LNCAP (cell line): Measurements from ENCODE around the gene CCDC85C.

Source experiments
- TF ChIP-seq, protein P1 (sequence below): fragments of 450-650 bp; IDR thresholded peaks from 2 replicates; pipeline ENCODE4 v1.5.1; 2017; ENCODE audit warnings: mild to moderate bottlenecking

Gene CCDC85C

GRCh38 chr14:99616832-99617800 lies 13.1 kb upstream of the CCDC85C start:
- TF ChIP-seq, protein P1, sequence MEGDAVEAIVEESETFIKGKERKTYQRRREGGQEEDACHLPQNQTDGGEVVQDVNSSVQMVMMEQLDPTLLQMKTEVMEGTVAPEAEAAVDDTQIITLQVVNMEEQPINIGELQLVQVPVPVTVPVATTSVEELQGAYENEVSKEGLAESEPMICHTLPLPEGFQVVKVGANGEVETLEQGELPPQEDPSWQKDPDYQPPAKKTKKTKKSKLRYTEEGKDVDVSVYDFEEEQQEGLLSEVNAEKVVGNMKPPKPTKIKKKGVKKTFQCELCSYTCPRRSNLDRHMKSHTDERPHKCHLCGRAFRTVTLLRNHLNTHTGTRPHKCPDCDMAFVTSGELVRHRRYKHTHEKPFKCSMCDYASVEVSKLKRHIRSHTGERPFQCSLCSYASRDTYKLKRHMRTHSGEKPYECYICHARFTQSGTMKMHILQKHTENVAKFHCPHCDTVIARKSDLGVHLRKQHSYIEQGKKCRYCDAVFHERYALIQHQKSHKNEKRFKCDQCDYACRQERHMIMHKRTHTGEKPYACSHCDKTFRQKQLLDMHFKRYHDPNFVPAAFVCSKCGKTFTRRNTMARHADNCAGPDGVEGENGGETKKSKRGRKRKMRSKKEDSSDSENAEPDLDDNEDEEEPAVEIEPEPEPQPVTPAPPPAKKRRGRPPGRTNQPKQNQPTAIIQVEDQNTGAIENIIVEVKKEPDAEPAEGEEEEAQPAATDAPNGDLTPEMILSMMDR, result no peak

- TF ChIP-seq, protein P1, result no peak
Measured at GRCh38 chr14:99615497-99616157, 11.6 kb upstream of the CCDC85C start.

DNA sequence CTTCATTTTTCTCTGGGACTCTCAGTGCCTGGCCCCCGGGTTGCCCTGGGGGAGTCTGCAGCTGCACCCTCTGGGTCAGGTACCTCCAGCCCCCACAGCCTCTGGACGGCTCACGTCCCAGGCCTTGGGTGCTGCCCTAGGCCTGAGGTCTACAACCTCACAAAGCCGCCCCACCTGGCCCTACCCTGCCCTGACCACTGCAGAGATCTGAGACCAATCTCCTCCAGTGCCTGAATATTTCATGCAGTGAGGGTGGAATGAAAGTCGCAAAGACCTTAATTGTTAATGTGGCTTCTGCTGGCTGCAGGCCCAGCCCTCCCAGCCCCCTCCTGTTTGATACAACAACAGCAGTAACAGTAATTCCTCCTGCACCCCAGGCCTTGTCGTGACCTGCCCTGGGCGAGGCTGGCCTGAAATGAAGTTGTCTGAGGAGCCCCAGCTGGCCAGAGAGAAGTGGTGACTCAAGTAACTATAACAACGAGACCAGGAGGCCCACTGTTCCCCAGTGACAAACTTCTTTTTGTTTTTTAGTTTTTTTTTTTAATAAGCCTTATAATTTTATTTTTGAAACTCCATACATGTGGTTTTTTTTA lies 8.8 kb upstream of the CCDC85C start:
- TF ChIP-seq, protein P1, result no peak

GRCh38 chr14:99612071-99612737 lies 8.2 kb upstream of the CCDC85C start:
- TF ChIP-seq, protein P1, result no peak

DNA sequence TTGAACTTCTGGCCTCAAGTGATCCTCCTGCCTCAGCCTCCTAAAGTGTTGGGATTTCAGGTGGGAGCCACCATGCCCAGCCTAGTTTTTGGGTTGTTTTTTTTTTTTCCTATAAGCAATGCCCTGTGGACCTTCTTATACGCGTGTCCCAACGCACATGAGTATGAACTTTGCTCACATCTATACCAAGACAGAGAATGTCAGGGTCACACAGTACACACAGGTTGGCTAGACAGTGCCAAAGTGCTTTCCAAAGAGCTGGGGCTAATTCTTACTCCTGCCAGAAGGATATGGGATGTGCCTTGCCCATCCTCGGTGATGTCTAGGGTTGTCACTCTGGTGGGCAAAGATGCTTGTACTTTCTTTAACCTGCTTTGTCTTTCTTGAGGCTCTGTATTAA lies 7.6 kb upstream of the CCDC85C start:
- TF ChIP-seq, protein P1, result no peak

DNA sequence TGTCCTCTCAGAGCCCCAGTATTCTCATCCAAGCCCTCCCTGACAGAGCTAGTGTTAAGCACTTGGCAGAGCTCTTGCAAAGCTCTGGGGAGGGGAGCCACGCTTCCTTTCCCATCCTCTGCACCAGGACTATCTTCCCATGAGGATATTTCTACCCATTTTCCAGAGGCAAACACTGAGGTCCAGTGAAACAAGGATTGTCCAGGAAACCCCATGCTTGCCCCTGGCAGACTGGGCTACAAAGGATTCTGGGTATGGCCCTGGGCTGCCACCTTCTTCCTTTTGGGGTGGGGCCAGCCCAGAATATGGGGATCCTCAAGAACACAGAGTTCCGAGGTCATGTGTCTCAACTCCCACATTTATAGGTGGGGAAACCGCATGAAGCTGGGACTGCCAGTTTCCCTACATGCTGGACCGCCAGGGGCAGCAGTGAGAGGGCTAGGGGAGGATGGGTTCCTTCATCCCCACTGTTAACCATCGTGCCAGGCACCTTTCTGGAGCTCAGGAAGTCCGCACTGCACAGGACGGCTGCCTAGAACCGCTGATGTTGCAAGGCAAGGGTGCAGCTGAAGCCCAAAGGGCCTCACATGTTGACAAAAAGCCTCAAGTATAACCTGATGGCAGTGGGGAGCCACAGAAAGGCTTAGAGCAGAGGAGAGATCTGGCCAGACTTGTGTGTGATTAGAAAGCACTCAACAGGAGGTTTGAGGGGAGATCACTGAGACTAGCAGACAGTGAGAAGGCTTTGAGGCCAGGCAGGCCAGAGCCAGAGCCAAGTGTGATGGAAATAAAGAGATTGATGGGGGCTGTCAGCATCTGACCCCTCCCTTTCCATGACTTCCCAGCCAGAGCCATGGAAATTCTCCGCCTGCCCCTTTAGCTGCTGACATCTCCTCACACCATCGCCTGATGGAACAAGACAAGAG lies 5.5 kb upstream of the CCDC85C start:
- TF ChIP-seq, protein P1, result peak; percentile 42; the same call in 1 of the 2 replicates
